GM23338 (cell line): Measurements from ENCODE around the gene ZNF865.

Source experiments
- CREB1 ChIP-seq: fragments of 250-450 bp; sonication (Bioruptor Pico); IDR thresholded peaks from 2 replicates; pipeline ENCODE4 v1.5.0; 2020; ENCODE audit warnings: low read depth, mild to moderate bottlenecking, moderate library complexity
- ETS1 ChIP-seq: IDR thresholded peaks from 2 replicates; pipeline ENCODE4 v1.6.1; 2016; ENCODE audit warnings: antibody characterized with exemption
- EZH2 ChIP-seq: fragments of 200-600 bp; sonication (generic); IDR thresholded peaks from one replicate; pipeline ENCODE4 v1.8.0; 2017; ENCODE audit warnings: antibody characterized with exemption, mild to moderate bottlenecking, low read depth; ENCODE audit not compliant: unreplicated experiment
- EZH2phosphoT487 ChIP-seq: fragments of 200-600 bp; sonication (generic); IDR thresholded peaks from one replicate; pipeline ENCODE4 v1.8.1; 2018; ENCODE audit warnings: antibody characterized with exemption; ENCODE audit not compliant: unreplicated experiment
- JUNB ChIP-seq: IDR thresholded peaks from one replicate; pipeline ENCODE4 v1.6.1; 2016; ENCODE audit warnings: antibody characterized with exemption; ENCODE audit not compliant: unreplicated experiment
- NANOG ChIP-seq: IDR thresholded peaks from 2 replicates; pipeline ENCODE4 v1.6.1; 2016; ENCODE audit warnings: antibody characterized with exemption, borderline replicate concordance
- POLR2AphosphoS5 ChIP-seq: IDR thresholded peaks from 2 replicates; pipeline ENCODE4 v1.6.1; 2016; ENCODE audit warnings: antibody characterized with exemption, low read depth
- REST ChIP-seq: IDR thresholded peaks from one replicate; pipeline ENCODE4 v1.6.1; 2018; ENCODE audit warnings: antibody characterized with exemption; ENCODE audit not compliant: unreplicated experiment
- STAT1 ChIP-seq: IDR thresholded peaks from one replicate; pipeline ENCODE4 v1.6.1; 2016; ENCODE audit warnings: antibody characterized with exemption; ENCODE audit not compliant: unreplicated experiment
- ZNF331 ChIP-seq: fragments of 250-450 bp; sonication (Bioruptor Pico); IDR thresholded peaks from 2 replicates; pipeline ENCODE4 v1.5.0; 2020; ENCODE audit warnings: low read depth, mild to moderate bottlenecking, moderate library complexity
- ZNF462 ChIP-seq: fragments of 250-450 bp; sonication (Bioruptor Pico); IDR thresholded peaks from 2 replicates; pipeline ENCODE4 v1.5.0; 2020; ENCODE audit warnings: mild to moderate bottlenecking, moderate library complexity
- TF ChIP-seq, protein P1 (sequence below), 2 experiments: fragments of 200-600 bp in 1 of 2; sonication (generic) in 1 of 2; conservative IDR thresholded peaks; 2 replicates each; pipeline versions ENCODE4 v1.5.1 to v1.6.1; 2016 to 2017; ENCODE audit warnings: antibody characterized with exemption in 2 of 2, low read depth in 2 of 2, mild to moderate bottlenecking in 2 of 2, moderate library complexity in 1 of 2

GRCh38 chr19:55646889-55647731 lies 41.7 kb downstream of the ZNF865 start:
- TF ChIP-seq POLR2AphosphoS5 (0 out of 2 replicates have a peak, but pooled peaks have one; percentile 4), EZH2 (no peak), EZH2phosphoT487 (no peak), REST (no peak), ZNF331 (no peak), CREB1 (CRISPR knock-in tag) (no peak), JUNB (no peak), NANOG (no peak), ZNF462 (CRISPR knock-in tag) (no peak), STAT1 (no peak), ETS1 (no peak)
- TF ChIP-seq, protein P1, sequence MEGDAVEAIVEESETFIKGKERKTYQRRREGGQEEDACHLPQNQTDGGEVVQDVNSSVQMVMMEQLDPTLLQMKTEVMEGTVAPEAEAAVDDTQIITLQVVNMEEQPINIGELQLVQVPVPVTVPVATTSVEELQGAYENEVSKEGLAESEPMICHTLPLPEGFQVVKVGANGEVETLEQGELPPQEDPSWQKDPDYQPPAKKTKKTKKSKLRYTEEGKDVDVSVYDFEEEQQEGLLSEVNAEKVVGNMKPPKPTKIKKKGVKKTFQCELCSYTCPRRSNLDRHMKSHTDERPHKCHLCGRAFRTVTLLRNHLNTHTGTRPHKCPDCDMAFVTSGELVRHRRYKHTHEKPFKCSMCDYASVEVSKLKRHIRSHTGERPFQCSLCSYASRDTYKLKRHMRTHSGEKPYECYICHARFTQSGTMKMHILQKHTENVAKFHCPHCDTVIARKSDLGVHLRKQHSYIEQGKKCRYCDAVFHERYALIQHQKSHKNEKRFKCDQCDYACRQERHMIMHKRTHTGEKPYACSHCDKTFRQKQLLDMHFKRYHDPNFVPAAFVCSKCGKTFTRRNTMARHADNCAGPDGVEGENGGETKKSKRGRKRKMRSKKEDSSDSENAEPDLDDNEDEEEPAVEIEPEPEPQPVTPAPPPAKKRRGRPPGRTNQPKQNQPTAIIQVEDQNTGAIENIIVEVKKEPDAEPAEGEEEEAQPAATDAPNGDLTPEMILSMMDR (conservative IDR thresholded peaks at IDR 0.05; ENCODE audit: low read depth in 2 of 2), result no peak
